ENCODE data around the gene ST14. TPM values are rescaled to one million over a fixed set of nuclear protein-coding genes. Genes with fewer than 3 reads are reported as not detected.
A peak's percentile ranks its signal among the peaks of the same experiment; 100 is the strongest.

Gene ST14
- total and polyA plus RNA-seq, 2 donors (not counting 1 experiment from before 2014, with no cell fraction given), result 36.2 to 52.2 TPM

DNA sequence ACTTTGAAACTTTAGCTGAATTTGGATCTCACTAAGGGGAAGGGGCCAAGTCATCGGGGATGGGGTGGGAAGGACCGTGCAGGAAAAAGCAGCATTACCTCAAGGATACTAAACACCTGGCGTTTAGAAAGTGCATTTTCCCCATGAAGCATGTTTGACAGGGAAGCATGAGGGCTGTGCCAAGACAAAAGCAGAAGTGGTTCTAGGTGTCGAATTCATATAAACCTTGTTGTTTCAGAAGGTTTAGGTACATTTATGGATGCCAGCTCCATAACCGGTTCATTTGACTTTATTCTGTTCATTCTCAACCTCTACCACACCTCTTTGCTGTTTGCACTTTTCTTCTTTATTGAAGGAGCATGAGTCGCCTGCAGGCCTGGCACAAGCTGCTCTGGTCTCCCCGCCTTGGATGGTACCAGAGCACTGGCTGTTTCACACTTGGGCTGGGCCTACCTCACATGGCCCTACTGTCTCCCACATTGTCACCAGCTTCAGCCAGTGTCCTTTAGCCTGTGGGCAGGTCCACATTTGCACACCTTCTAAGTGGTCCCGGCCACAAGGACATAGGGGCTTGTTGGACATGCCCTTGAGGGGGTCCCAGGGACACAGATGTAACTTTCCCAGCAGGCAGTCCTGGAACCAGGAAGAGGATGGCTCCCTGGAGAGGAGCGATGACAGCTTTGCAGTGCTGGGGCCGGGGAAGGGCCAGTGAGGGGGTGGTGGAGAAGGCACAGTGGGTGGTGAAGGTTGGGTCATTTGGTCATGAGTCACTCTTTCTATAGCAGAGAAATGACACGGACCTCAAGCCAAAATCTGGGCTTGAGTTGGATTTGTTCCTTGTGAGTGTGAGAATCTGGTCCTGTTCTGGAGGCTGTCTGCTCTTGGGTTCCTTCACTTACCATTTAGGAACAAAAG, 3.2 kb upstream of the ST14 start:
- 87% methylated on average over 7 of the region's 11 CpGs for WGBS (ENCODE audit: insufficient coverage)
- TF ChIP-seq, protein P1, sequence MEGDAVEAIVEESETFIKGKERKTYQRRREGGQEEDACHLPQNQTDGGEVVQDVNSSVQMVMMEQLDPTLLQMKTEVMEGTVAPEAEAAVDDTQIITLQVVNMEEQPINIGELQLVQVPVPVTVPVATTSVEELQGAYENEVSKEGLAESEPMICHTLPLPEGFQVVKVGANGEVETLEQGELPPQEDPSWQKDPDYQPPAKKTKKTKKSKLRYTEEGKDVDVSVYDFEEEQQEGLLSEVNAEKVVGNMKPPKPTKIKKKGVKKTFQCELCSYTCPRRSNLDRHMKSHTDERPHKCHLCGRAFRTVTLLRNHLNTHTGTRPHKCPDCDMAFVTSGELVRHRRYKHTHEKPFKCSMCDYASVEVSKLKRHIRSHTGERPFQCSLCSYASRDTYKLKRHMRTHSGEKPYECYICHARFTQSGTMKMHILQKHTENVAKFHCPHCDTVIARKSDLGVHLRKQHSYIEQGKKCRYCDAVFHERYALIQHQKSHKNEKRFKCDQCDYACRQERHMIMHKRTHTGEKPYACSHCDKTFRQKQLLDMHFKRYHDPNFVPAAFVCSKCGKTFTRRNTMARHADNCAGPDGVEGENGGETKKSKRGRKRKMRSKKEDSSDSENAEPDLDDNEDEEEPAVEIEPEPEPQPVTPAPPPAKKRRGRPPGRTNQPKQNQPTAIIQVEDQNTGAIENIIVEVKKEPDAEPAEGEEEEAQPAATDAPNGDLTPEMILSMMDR (IDR thresholded peaks at IDR 0.05), result no peak
- TF ChIP-seq EZH2 (IDR thresholded peaks at IDR 0.05; ENCODE audit: borderline replicate concordance, insufficient read depth, low read depth, low read length, poor library complexity, severe bottlenecking), result no peak
- DNase-seq (no peak), ATAC-seq (ENCODE audit: low read depth) (no peak)
- peaks cover 43% of the 10 kb centered on the region for H3K4me1 Mint-ChIP-seq
- peaks cover 14 to 24% of the 10 kb centered on the region in 2 donors for H3K4me1 ChIP-seq (ENCODE audit: control insufficient read depth in 2 of 2, insufficient read depth in 2 of 2, low read length in 2 of 2)
- H3K9ac ChIP-seq (ENCODE audit: low read length), result no peak overlapping the region
- no peaks in the 10 kb centered on the region for H3K79me2 ChIP-seq (ENCODE audit: control insufficient read depth, insufficient read depth, low read length)
- no peak overlapping the region for H2AFZ ChIP-seq (ENCODE audit: insufficient read depth, low read depth, low read length, poor library complexity, severe bottlenecking)
- H3K27ac ChIP-seq (ENCODE audit: low read length in 2 of 2), result no peak overlapping the region
- H3K27ac Mint-ChIP-seq, result peak overlapping the region; percentile 32
- no peak overlapping the region for H3K4me2 ChIP-seq (replicated peaks; ENCODE audit: low read depth, low read length, poor library complexity, severe bottlenecking)
- H3K27me3 Mint-ChIP-seq, result no peaks in the 10 kb centered on the region
- intact Hi-C loops (cut with micrococcal nuclease), result no loop called here
- no peaks in the 10 kb centered on the region for H3K27me3 ChIP-seq (replicated peaks in 1 of 4; ENCODE audit: control extremely low read depth in 1 of 4, control insufficient read depth in 3 of 4, insufficient read depth in 4 of 4, low read length in 3 of 4)
- H3K4me3 Mint-ChIP-seq, result no peak overlapping the region
- H3K36me3 ChIP-seq (replicated peaks in 1 of 2; ENCODE audit: control extremely low read depth in 1 of 2, control insufficient read depth in 1 of 2, extremely low read depth in 1 of 2, insufficient read depth in 2 of 2, low read length in 1 of 2), result no peaks in the 10 kb centered on the region
- ChIA-PET POLR2A (no interaction called here), CTCF (interaction anchor here (1.0 to 2.3 kb wide), 4 partner anchors 10 to 56 kb away, joined by 3 to 8 read pairs (median 5); no protein-coding TSS in a partner anchor)
- no peak overlapping the region for H3K4me3 ChIP-seq (ENCODE audit: control extremely low read depth in 1 of 5, extremely low read depth in 1 of 5, insufficient read depth in 1 of 5, low read depth in 2 of 5, low read length in 4 of 5)
- no peaks in the 10 kb centered on the region for H3K9me3 ChIP-seq (ENCODE audit: control extremely low read depth in 1 of 3, control insufficient read depth in 2 of 3, insufficient read depth in 1 of 3, low read length in 2 of 3)
- no peaks in the 10 kb centered on the region for H4K20me1 ChIP-seq (ENCODE audit: control insufficient read depth, insufficient read depth, low read length, poor library complexity, severe bottlenecking)
- H3K9me3 Mint-ChIP-seq (ENCODE audit: insufficient read depth), result no peaks in the 10 kb centered on the region

DNA sequence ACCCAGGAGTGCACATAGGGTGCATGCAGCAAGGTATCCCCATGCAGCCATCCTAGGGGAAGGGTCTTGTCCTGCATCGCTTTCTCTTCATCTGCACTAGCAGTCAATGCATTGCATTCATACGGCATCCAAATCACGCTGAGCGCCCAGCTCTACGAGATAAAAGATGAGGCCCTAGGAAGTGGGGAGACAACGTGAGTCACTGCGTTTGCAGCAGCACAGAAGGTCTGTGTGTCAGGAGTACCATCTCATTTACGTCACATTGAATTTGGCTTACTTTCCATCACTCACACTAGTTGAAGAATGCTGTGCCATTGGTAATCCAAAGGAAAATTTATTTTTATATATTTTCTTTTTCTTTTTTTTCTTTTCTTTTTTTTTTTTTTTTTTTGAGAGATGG, 2.5 kb upstream of the ST14 start:
- intact Hi-C loops (cut with micrococcal nuclease), result no loop called here
- DNase-seq (no peak), ATAC-seq (ENCODE audit: low read depth) (no peak)
- Histone ChIP-seq H3K4me1 (ENCODE audit: control insufficient read depth in 2 of 2, insufficient read depth in 2 of 2, low read length in 2 of 2) (peaks cover 21 to 31% of the 10 kb centered on the region in 2 donors), H3K79me2 (ENCODE audit: control insufficient read depth, insufficient read depth, low read length) (no peaks in the 10 kb centered on the region), H3K27ac (ENCODE audit: low read length in 2 of 2) (no peak overlapping the region), H4K20me1 (ENCODE audit: control insufficient read depth, insufficient read depth, low read length, poor library complexity, severe bottlenecking) (no peaks in the 10 kb centered on the region), H3K4me3 (ENCODE audit: control extremely low read depth in 1 of 5, extremely low read depth in 1 of 5, insufficient read depth in 1 of 5, low read depth in 2 of 5, low read length in 4 of 5) (no peak overlapping the region), H2AFZ (ENCODE audit: insufficient read depth, low read depth, low read length, poor library complexity, severe bottlenecking) (no peak overlapping the region), H3K9ac (ENCODE audit: low read length) (no peak overlapping the region), H3K36me3 (replicated peaks in 1 of 2; ENCODE audit: control extremely low read depth in 1 of 2, control insufficient read depth in 1 of 2, extremely low read depth in 1 of 2, insufficient read depth in 2 of 2, low read length in 1 of 2) (no peaks in the 10 kb centered on the region), H3K9me3 (ENCODE audit: control extremely low read depth in 1 of 3, control insufficient read depth in 2 of 3, insufficient read depth in 1 of 3, low read length in 2 of 3) (no peaks in the 10 kb centered on the region), H3K4me2 (replicated peaks; ENCODE audit: low read depth, low read length, poor library complexity, severe bottlenecking) (no peak overlapping the region), H3K27me3 (replicated peaks in 1 of 4; ENCODE audit: control extremely low read depth in 1 of 4, control insufficient read depth in 3 of 4, insufficient read depth in 4 of 4, low read length in 3 of 4) (no peaks in the 10 kb centered on the region)
- ChIA-PET CTCF (interaction anchor here (2.0 to 2.3 kb wide), 2 partner anchors 25 to 56 kb away, joined by 6 to 8 read pairs; no protein-coding TSS in a partner anchor), POLR2A (no interaction called here)
- H3K4me1 Mint-ChIP-seq, result peaks cover 45% of the 10 kb centered on the region
- no peaks in the 10 kb centered on the region for H3K9me3 Mint-ChIP-seq (ENCODE audit: insufficient read depth)
- H3K27ac Mint-ChIP-seq, result no peak overlapping the region
- 98% methylated on average over 5 of the region's 8 CpGs for WGBS (ENCODE audit: insufficient coverage)
- H3K27me3 Mint-ChIP-seq, result no peaks in the 10 kb centered on the region
- no peak overlapping the region for H3K4me3 Mint-ChIP-seq
- TF ChIP-seq EZH2 (IDR thresholded peaks at IDR 0.05; ENCODE audit: borderline replicate concordance, insufficient read depth, low read depth, low read length, poor library complexity, severe bottlenecking), result no peak
- TF ChIP-seq, protein P1 (IDR thresholded peaks at IDR 0.05), result no peak
